Measurements from ENCODE around the gene KIF21B.
A peak's percentile ranks its signal among the peaks of the same experiment; 100 is the strongest.

Gene KIF21B

GRCh38 chr1:201019321-201019977 is 4.1 kb downstream of the KIF21B start:
- DNase-seq (ENCODE audit: low read depth in 2 of 2), result peak; percentile 69 to 87

GRCh38 chr1:201017828-201018163 is 5.7 kb downstream of the KIF21B start:
- DNase-seq (ENCODE audit: low read depth in 2 of 2), result no peak

GRCh38 chr1:201016943-201017827 is 6.3 kb downstream of the KIF21B start:
- no peak for DNase-seq (ENCODE audit: low read depth in 2 of 2)

GRCh38 chr1:201016211-201016651 is 7.3 kb downstream of the KIF21B start:
- no peak for DNase-seq (ENCODE audit: low read depth in 2 of 2)

GRCh38 chr1:201015551-201016091 is 7.9 kb downstream of the KIF21B start:
- DNase-seq (ENCODE audit: low read depth in 2 of 2), result no peak

- no peak for DNase-seq (ENCODE audit: low read depth in 2 of 2)
These were observed 8.7 kb downstream of the KIF21B start for GRCh38 chr1:201014816-201015200.

GRCh38 chr1:201013991-201014815 is 9.3 kb downstream of the KIF21B start:
- no peak for DNase-seq (ENCODE audit: low read depth in 2 of 2)

- DNase-seq (ENCODE audit: low read depth in 2 of 2), result no peak
These were observed 10.5 kb downstream of the KIF21B start for GRCh38 chr1:201013031-201013485.

GRCh38 chr1:201011616-201012015 is 11.9 kb downstream of the KIF21B start:
- no peak for DNase-seq (ENCODE audit: low read depth in 2 of 2)

GRCh38 chr1:201009962-201010645 is 13.4 kb downstream of the KIF21B start:
- no peak for DNase-seq (ENCODE audit: low read depth in 2 of 2)

GRCh38 chr1:201008666-201009360 is 14.7 kb downstream of the KIF21B start:
- DNase-seq (ENCODE audit: low read depth in 2 of 2), result no peak

- no peak for DNase-seq (ENCODE audit: low read depth in 2 of 2)
These were observed 16.0 kb downstream of the KIF21B start for GRCh38 chr1:201007481-201007880.

GRCh38 chr1:201006450-201006849 is 17.1 kb downstream of the KIF21B start:
- DNase-seq (ENCODE audit: low read depth in 2 of 2), result no peak

- no peak for DNase-seq (ENCODE audit: low read depth in 2 of 2)
These were observed 18.8 kb downstream of the KIF21B start for GRCh38 chr1:201004732-201005131.

GRCh38 chr1:201004154-201004553 is 19.4 kb downstream of the KIF21B start:
- no peak for DNase-seq (ENCODE audit: low read depth in 2 of 2)

GRCh38 chr1:201002510-201002909 is 21.0 kb downstream of the KIF21B start:
- no peak for DNase-seq (ENCODE audit: low read depth in 2 of 2)

- no peak for DNase-seq (ENCODE audit: low read depth in 2 of 2)
These were observed 21.6 kb downstream of the KIF21B start for GRCh38 chr1:201001962-201002361.

- no peak for DNase-seq (ENCODE audit: low read depth in 2 of 2)
These were observed 23.1 kb downstream of the KIF21B start for GRCh38 chr1:201000391-201000790.

GRCh38 chr1:200999667-201000066 is 23.8 kb downstream of the KIF21B start:
- DNase-seq (ENCODE audit: low read depth in 2 of 2), result no peak

GRCh38 chr1:200998323-200998722 is 25.2 kb downstream of the KIF21B start:
- no peak for DNase-seq (ENCODE audit: low read depth in 2 of 2)

Measured in stimulated activated CD4-positive, alpha-beta T cell treated with anti-CD3 and anti-CD28 coated beads, Interleukin-12 subunit alpha, Interleukin-12 subunit beta, amount 100 ng/mL, for 24 hours (primary cell).